GM12878 (cell line): ENCODE results near the gene WDFY3. TPM values are rescaled to one million over a fixed set of nuclear protein-coding genes. Genes with fewer than 3 reads are reported as not detected.

Experiments
- ATAC-seq: fragments of 200-7000 bp; cut with Tn5 transposase; 3 replicates; pipeline ENCODE4 v1.9.1; 2020; ENCODE audit warnings: mild to moderate bottlenecking, moderate library complexity
- BruUV-seq: library from RNA; stranded (reverse); fragments of 400-500 nt; replicated peaks from 2 replicates; lab custom pipeline; 2021; lab: Mats Ljungman, UMichigan
- CTCF ChIA-PET: fragments of 300-600 bp; sonication (Branson Sonifier 250); formaldehyde crosslinking; extraction: SDS; loops from one replicate; lab custom pipeline; 2021; ENCODE audit warnings: inconsistent platforms; lab: Yijun Ruan, JAX
- POLR2A ChIA-PET: fragments of 350-600 bp; formaldehyde crosslinking; extraction: SDS; loops from one replicate; lab custom pipeline; 2021; ENCODE audit warnings: inconsistent platforms; lab: Charles Lee
- RAD21 ChIA-PET: fragments of 300-600 bp; sonication (Branson Sonifier 250); formaldehyde crosslinking; loops from one replicate; lab custom pipeline; 2023; ENCODE audit warnings: antibody characterized with exemption; ENCODE audit not compliant: unreplicated experiment; lab: Charles Lee
- SMC1A ChIA-PET: fragments of 300-600 bp; sonication (Branson Sonifier 250); formaldehyde crosslinking; loops from one replicate; lab custom pipeline; 2023; ENCODE audit not compliant: unreplicated experiment, uncharacterized antibody; lab: Charles Lee
- DNase-seq: peaks from one replicate; pipeline ENCODE4 v3.0.0-alpha.2; 2011; ENCODE audit warnings: low read depth, low spot score
- FAIRE-seq: peaks from 3 replicates; lab custom pipeline; 2011; peaks lifted over from hg19 to GRCh38; lab: Jason Lieb, UNC
- H2AFZ ChIP-seq: 2 replicates; pipeline ENCODE4 v1.6.0; 2011; ENCODE audit warnings: low read depth, low read length, control low read depth; ENCODE audit not compliant: control insufficient read depth
- H3K27ac ChIP-seq: 2 replicates; pipeline ENCODE4 v1.5.1; 2011; ENCODE audit warnings: control low read depth; ENCODE audit not compliant: control insufficient read depth, insufficient read depth
- H3K27me3 ChIP-seq, 2 experiments: replicated peaks in 1 of 2; 2 replicates each; pipeline versions ENCODE4 v1.6.0 to v1.6.1; 2011; ENCODE audit warnings: low read length in 1 of 2; ENCODE audit not compliant: control insufficient read depth in 2 of 2, insufficient read depth in 2 of 2
- H3K36me3 ChIP-seq, 2 experiments: 2 replicates each; pipeline ENCODE4 v1.5.1; 2011; ENCODE audit warnings: low read length in 1 of 2; ENCODE audit not compliant: control insufficient read depth in 2 of 2, insufficient read depth in 2 of 2
- H3K4me1 ChIP-seq: 2 replicates; pipeline ENCODE4 v1.6.1; 2011; ENCODE audit warnings: mild to moderate bottlenecking, low read length, moderate library complexity, mixed read lengths; ENCODE audit not compliant: control insufficient read depth, insufficient read depth
- H3K4me2 ChIP-seq: 2 replicates; pipeline ENCODE4 v1.6.0; 2011; ENCODE audit warnings: control low read depth; ENCODE audit not compliant: control insufficient read depth, insufficient read depth
- H3K4me3 ChIP-seq: fragments of 200-600 bp; sonication (generic); 2 replicates; pipeline ENCODE4 v1.5.1; 2016
- H3K79me2 ChIP-seq: 2 replicates; pipeline ENCODE4 v1.6.0; 2011; ENCODE audit warnings: low read length; ENCODE audit not compliant: control insufficient read depth, insufficient read depth
- H3K9ac ChIP-seq: 2 replicates; pipeline ENCODE4 v1.8.0; 2011; ENCODE audit warnings: low read length, control low read depth, mixed read lengths; ENCODE audit not compliant: control insufficient read depth, insufficient read depth
- H3K9me3 ChIP-seq: replicated peaks from 3 replicates; pipeline ENCODE4 v1.5.1; 2011; ENCODE audit warnings: mild to moderate bottlenecking, low read length; ENCODE audit not compliant: control insufficient read depth, insufficient read depth
- H4K20me1 ChIP-seq: 2 replicates; pipeline ENCODE4 v1.6.0; 2011; ENCODE audit not compliant: control insufficient read depth, insufficient read depth
- BCL11A ChIP-seq: IDR thresholded peaks from 2 replicates; pipeline ENCODE4 v1.6.1; 2011; ENCODE audit warnings: low read depth, low read length
- DPF2 ChIP-seq: fragments of 450-650 bp; IDR thresholded peaks from 2 replicates; pipeline ENCODE4 v1.6.1; 2017; ENCODE audit warnings: mild to moderate bottlenecking
- E2F8 ChIP-seq: fragments of 450-650 bp; IDR thresholded peaks from 2 replicates; pipeline ENCODE4 v1.6.1; 2018; ENCODE audit warnings: mild to moderate bottlenecking, low read depth, moderate library complexity; ENCODE audit not compliant: partially characterized antibody
- MTA2 ChIP-seq: fragments of 450-650 bp; IDR thresholded peaks from 2 replicates; pipeline ENCODE4 v1.6.1; 2016; ENCODE audit warnings: low read depth, mild to moderate bottlenecking, moderate library complexity
- NFXL1 ChIP-seq: fragments of 450-650 bp; IDR thresholded peaks from 2 replicates; pipeline ENCODE4 v1.6.1; 2017; ENCODE audit warnings: antibody characterized with exemption, mild to moderate bottlenecking, borderline replicate concordance
- POLR2A ChIP-seq: IDR thresholded peaks from 2 replicates; pipeline ENCODE4 v1.6.1; 2011; ENCODE audit warnings: low read depth, mild to moderate bottlenecking, low read length
- RELA ChIP-seq: fragments of 450-650 bp; IDR thresholded peaks from 2 replicates; pipeline ENCODE4 v1.8.0; 2014; ENCODE audit warnings: borderline replicate concordance; ENCODE audit not compliant: partially characterized antibody
- SKIL ChIP-seq: fragments of 450-650 bp; IDR thresholded peaks from 2 replicates; pipeline ENCODE4 v1.6.1; 2017; ENCODE audit warnings: mild to moderate bottlenecking, low read depth, inconsistent platforms; ENCODE audit not compliant: poor library complexity, severe bottlenecking
- SREBF2 ChIP-seq: IDR thresholded peaks from 2 replicates; pipeline ENCODE4 v1.6.1; 2012; ENCODE audit warnings: mild to moderate bottlenecking, low read length
- USF2 ChIP-seq: IDR thresholded peaks from 2 replicates; pipeline ENCODE4 v1.6.1; 2011; ENCODE audit warnings: low read depth, low read length, improper control_type of control experiment, borderline replicate concordance
- WGBS: methylation state at CpG from one replicate; pipeline ENCODE4 v1.1.6; 2016; ENCODE audit warnings: low lambda C conversion rate; ENCODE audit not compliant: insufficient replicate concordance, insufficient coverage; ENCODE audit errors: missing lambda C conversion rate; 5-methylcytosine and 5-hydroxymethylcytosine counted together
- in situ Hi-C: fragments of 300-500 bp; cut with MboI; formaldehyde crosslinking; loops from 9 replicates; pipeline ENCODE4 v1.14.3; 2018; ENCODE audit warnings: mixed read lengths
- intact Hi-C: fragments of 100-400 bp; cut with micrococcal nuclease; formaldehyde crosslinking; loops from one replicate; pipeline ENCODE4 v1.14.2; 2022; ENCODE audit not compliant: unreplicated experiment
- polyA plus RNA-seq, 11 experiments: library from polyadenylated mRNA; depleted of rRNA in 4 of 11; unstranded in 6 of 11; stranded (reverse) in 5 of 11; fragments of >200 nt; fragmentation: Nextera tagmentation in 4 of 11; fragmentation: Illumina TruSeq in 1 of 11; extraction: Ambion mirVana in 4 of 11; extraction: Trizol in 1 of 11; gene quantifications; 1 replicate in 1 of 11; 2 replicates in 10 of 11; pipeline versions ENCODE4 v1.2.1 to v1.2.3, GENCODE V29; 2011 to 2016; ENCODE audit warnings: inconsistent platforms in 2 of 11, missing spikeins in 2 of 11, low read depth in 1 of 11
- total RNA-seq, 4 experiments: library from RNA; depleted of rRNA in 3 of 4; stranded (reverse); fragments of >200 nt in 3 of 4; fragmentation: Illumina TruSeq in 1 of 4; extraction: Trizol in 1 of 4; gene quantifications; 2 replicates each; pipeline versions ENCODE4 v1.2.1 to v1.2.3, GENCODE V29; 2013 to 2021

The WDFY3 gene
- total and polyA plus RNA-seq, 10 of the 15 experiments (the other 5 are each of a cell fraction or from before 2014, with no cell fraction given), result 0.01 to 0.23 (median 0.12) TPM; not detected in 2

GRCh38 chr4:84937381-84937977 is 29.0 kb downstream of the WDFY3 start:
- no peak overlapping the region for H3K27ac ChIP-seq
- in situ Hi-C loops (no loop called here), intact Hi-C loops (no loop called here)
- H3K9ac ChIP-seq, result no peak overlapping the region
- FAIRE-seq (no peak), ATAC-seq (no peak), DNase-seq (no peak)
- BruUV-seq, result no TSS peak
- WGBS, result 10% methylated on average over 3 of the region's 3 CpGs
- TF ChIP-seq RELA (no peak), SKIL (no peak), BCL11A (no peak), MTA2 (no peak), POLR2A (no peak), E2F8 (no peak), DPF2 (no peak), USF2 (no peak), SREBF2 (no peak), NFXL1 (no peak)
- H3K27me3 ChIP-seq, result no peaks in the 10 kb centered on the region
- H3K4me3 ChIP-seq, result no peak overlapping the region
- ChIA-PET RAD21 (no interaction called here), CTCF (no interaction called here), POLR2A (no interaction called here), SMC1A (no interaction called here)
- no peaks in the 10 kb centered on the region for H3K79me2 ChIP-seq
- no peak overlapping the region for H2AFZ ChIP-seq
- H4K20me1 ChIP-seq, result no peaks in the 10 kb centered on the region
- no peaks in the 10 kb centered on the region for H3K9me3 ChIP-seq
- H3K4me1 ChIP-seq, result no peaks in the 10 kb centered on the region
- H3K36me3 ChIP-seq, result no peaks in the 10 kb centered on the region
- no peak overlapping the region for H3K4me2 ChIP-seq
